ENCODE data around the gene DNAAF5.

Gene DNAAF5

DNA sequence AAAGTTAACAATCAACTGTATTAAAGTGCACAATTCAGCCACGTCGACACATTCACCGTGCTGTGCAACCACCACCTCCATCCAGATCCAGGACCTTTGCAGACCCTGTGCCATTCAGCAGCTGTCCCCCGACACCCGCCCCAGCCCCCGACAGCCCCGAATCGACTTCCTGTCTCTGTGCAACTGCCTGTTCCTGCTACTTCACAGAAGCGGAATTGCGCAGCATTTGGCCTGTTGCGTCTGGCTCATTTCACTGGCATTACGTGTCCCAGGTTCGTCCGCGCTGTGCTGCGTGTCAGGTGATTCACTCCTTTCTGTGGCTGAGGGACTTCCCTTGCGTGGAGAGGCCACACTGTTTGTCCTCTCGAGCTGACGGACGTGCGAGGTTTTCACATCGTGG is 33.2 kb upstream of the DNAAF5 start:
- Histone ChIP-seq H3K9me3 (ENCODE audit: insufficient read depth, low read depth, low read length) (peaks cover 13% of the 10 kb centered on the region), H3K4me1 (ENCODE audit: insufficient read depth, low read length) (no peaks in the 10 kb centered on the region), H3K36me3 (ENCODE audit: insufficient read depth, low read depth, low read length) (peaks cover 14% of the 10 kb centered on the region; the same call in 1 of the 2 replicates), H3K9ac (ENCODE audit: low read depth, low read length) (no peak overlapping the region), H3K4me3 (ENCODE audit: low read length) (no peak overlapping the region), H3K27ac (ENCODE audit: low read length) (no peak overlapping the region), H3K27me3 (ENCODE audit: insufficient read depth, low read length) (no peaks in the 10 kb centered on the region)

DNA sequence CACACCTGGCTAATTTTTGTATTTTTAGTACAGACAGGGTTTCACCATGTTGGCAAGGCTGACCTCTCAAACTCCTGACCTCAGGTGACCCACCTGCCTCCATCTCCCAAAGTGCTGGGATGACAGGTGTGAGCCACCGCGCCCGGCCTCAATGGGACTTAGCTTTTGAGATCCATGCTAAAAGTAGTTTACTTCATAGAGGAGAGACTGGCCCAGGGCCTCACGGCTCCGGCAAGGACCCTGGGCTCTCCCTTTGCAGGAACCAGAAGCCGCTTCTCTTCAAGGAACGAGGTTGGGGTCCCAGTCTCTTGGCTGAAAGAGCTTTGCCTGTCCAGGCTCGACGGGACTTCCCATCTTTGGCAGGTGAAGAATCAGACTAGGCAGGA is 30.1 kb upstream of the DNAAF5 start:
- H3K9ac ChIP-seq (ENCODE audit: low read depth, low read length) = no peak overlapping the region
- no peak overlapping the region for H3K27ac ChIP-seq (ENCODE audit: low read length)
- no peaks in the 10 kb centered on the region; the same call in 1 of the 2 replicates for H3K9me3 ChIP-seq (ENCODE audit: insufficient read depth, low read depth, low read length)
- no peak overlapping the region for H3K4me3 ChIP-seq (ENCODE audit: low read length)
- H3K4me1 ChIP-seq (ENCODE audit: insufficient read depth, low read length) = no peaks in the 10 kb centered on the region
- peaks cover 22% of the 10 kb centered on the region; the same call in 1 of the 2 replicates for H3K36me3 ChIP-seq (ENCODE audit: insufficient read depth, low read depth, low read length)
- H3K27me3 ChIP-seq (ENCODE audit: insufficient read depth, low read length) = no peaks in the 10 kb centered on the region

GRCh38 chr7:696812-697551 is 29.5 kb upstream of the DNAAF5 start:
- H3K9me3 ChIP-seq (ENCODE audit: insufficient read depth, low read depth, low read length) = no peaks in the 10 kb centered on the region
- H3K36me3 ChIP-seq (ENCODE audit: insufficient read depth, low read depth, low read length) = peaks cover 22% of the 10 kb centered on the region; the same call in 1 of the 2 replicates
- no peaks in the 10 kb centered on the region for H3K4me1 ChIP-seq (ENCODE audit: insufficient read depth, low read length)
- no peak overlapping the region for H3K27ac ChIP-seq (ENCODE audit: low read length)
- H3K4me3 ChIP-seq (ENCODE audit: low read length) = no peak overlapping the region
- no peak overlapping the region for H3K9ac ChIP-seq (ENCODE audit: low read depth, low read length)
- H3K27me3 ChIP-seq (ENCODE audit: insufficient read depth, low read length) = no peaks in the 10 kb centered on the region

- Histone ChIP-seq H3K36me3 (ENCODE audit: insufficient read depth, low read depth, low read length) (peaks cover 21% of the 10 kb centered on the region; the same call in 1 of the 2 replicates), H3K27ac (ENCODE audit: low read length) (no peak overlapping the region), H3K27me3 (ENCODE audit: insufficient read depth, low read length) (no peaks in the 10 kb centered on the region), H3K9me3 (ENCODE audit: insufficient read depth, low read depth, low read length) (peaks cover 7% of the 10 kb centered on the region; the same call in 1 of the 2 replicates), H3K9ac (ENCODE audit: low read depth, low read length) (no peak overlapping the region), H3K4me1 (ENCODE audit: insufficient read depth, low read length) (no peaks in the 10 kb centered on the region), H3K4me3 (ENCODE audit: low read length) (no peak overlapping the region)
Observed at GRCh38 chr7:698515-699475, 27.7 kb upstream of the DNAAF5 start.

- Histone ChIP-seq H3K4me1 (ENCODE audit: insufficient read depth, low read length) (no peaks in the 10 kb centered on the region), H3K9me3 (ENCODE audit: insufficient read depth, low read depth, low read length) (peaks cover 7% of the 10 kb centered on the region; the same call in 1 of the 2 replicates), H3K4me3 (ENCODE audit: low read length) (no peak overlapping the region), H3K36me3 (ENCODE audit: insufficient read depth, low read depth, low read length) (peaks cover 21% of the 10 kb centered on the region; the same call in 1 of the 2 replicates), H3K27ac (ENCODE audit: low read length) (no peak overlapping the region), H3K9ac (ENCODE audit: low read depth, low read length) (no peak overlapping the region), H3K27me3 (ENCODE audit: insufficient read depth, low read length) (no peaks in the 10 kb centered on the region)
Observed at GRCh38 chr7:699476-700170, 26.9 kb upstream of the DNAAF5 start.

DNA sequence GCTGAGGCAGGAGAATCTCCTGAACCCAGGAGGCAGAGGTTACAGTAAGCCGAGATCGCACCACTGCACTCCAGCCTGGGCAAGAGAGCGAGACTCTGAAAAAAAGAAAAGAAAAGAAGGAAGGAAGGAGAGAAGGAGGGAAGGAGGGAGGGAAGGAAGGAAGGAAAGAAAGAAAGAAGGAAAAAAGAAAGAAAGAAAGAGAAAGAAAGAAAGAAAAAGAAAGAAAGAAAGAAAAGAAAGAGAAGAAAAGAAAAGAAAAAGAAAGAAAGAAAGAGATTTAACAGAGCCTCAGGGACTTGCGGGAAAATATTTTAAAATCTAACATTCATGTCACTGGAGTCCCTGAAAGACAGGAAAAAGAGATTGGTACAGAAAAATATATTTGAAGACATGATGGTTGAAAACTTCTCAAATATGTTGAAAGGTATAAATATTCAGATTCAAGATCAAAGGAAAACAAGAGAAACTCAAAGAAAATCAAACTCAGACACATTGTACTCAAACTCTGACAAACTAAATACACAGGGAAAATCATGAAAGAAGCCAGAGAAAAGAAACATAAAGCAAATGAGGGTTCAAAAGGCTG is 25.3 kb upstream of the DNAAF5 start:
- Histone ChIP-seq H3K4me3 (ENCODE audit: low read length) (no peak overlapping the region), H3K27me3 (ENCODE audit: insufficient read depth, low read length) (no peaks in the 10 kb centered on the region), H3K27ac (ENCODE audit: low read length) (no peak overlapping the region), H3K4me1 (ENCODE audit: insufficient read depth, low read length) (no peaks in the 10 kb centered on the region), H3K9ac (ENCODE audit: low read depth, low read length) (no peak overlapping the region), H3K9me3 (ENCODE audit: insufficient read depth, low read depth, low read length) (peaks cover 7% of the 10 kb centered on the region; the same call in 1 of the 2 replicates), H3K36me3 (ENCODE audit: insufficient read depth, low read depth, low read length) (peaks cover 18% of the 10 kb centered on the region; the same call in 1 of the 2 replicates)

- H3K27ac ChIP-seq (ENCODE audit: low read length) = no peak overlapping the region
- no peaks in the 10 kb centered on the region for H3K4me1 ChIP-seq (ENCODE audit: insufficient read depth, low read length)
- H3K36me3 ChIP-seq (ENCODE audit: insufficient read depth, low read depth, low read length) = peaks cover 27% of the 10 kb centered on the region; the same call in 1 of the 2 replicates
- no peak overlapping the region for H3K4me3 ChIP-seq (ENCODE audit: low read length)
- H3K9me3 ChIP-seq (ENCODE audit: insufficient read depth, low read depth, low read length) = peaks cover 7% of the 10 kb centered on the region; the same call in 1 of the 2 replicates
- no peaks in the 10 kb centered on the region for H3K27me3 ChIP-seq (ENCODE audit: insufficient read depth, low read length)
- no peak overlapping the region for H3K9ac ChIP-seq (ENCODE audit: low read depth, low read length)
Observed at GRCh38 chr7:703049-703448, 23.4 kb upstream of the DNAAF5 start.

DNA sequence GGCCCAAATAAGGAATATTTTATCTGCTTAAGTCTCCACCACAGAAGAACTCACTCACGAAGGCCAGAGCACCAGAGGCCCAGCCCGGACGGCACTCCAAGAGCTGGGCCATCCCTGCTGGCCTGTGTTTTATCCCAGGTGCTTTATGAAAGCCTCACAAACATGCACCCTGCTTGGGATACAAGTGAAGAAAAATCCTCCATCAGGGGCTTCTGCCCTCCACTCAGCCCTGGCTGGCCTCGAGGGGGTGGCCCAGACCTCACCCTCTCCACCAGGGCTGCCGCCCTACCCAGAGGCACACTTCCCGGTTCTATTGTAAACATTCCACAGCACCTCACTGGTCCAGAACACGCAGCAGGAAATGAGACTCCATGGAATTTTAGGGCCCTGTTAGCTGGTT is 19.8 kb upstream of the DNAAF5 start:
- Histone ChIP-seq H3K36me3 (ENCODE audit: insufficient read depth, low read depth, low read length) (peaks cover 25% of the 10 kb centered on the region; the same call in 1 of the 2 replicates), H3K27me3 (ENCODE audit: insufficient read depth, low read length) (no peaks in the 10 kb centered on the region), H3K4me1 (ENCODE audit: insufficient read depth, low read length) (no peaks in the 10 kb centered on the region), H3K9me3 (ENCODE audit: insufficient read depth, low read depth, low read length) (peaks cover 7% of the 10 kb centered on the region; the same call in 1 of the 2 replicates), H3K9ac (ENCODE audit: low read depth, low read length) (no peak overlapping the region), H3K4me3 (ENCODE audit: low read length) (no peak overlapping the region), H3K27ac (ENCODE audit: low read length) (no peak overlapping the region)

DNA sequence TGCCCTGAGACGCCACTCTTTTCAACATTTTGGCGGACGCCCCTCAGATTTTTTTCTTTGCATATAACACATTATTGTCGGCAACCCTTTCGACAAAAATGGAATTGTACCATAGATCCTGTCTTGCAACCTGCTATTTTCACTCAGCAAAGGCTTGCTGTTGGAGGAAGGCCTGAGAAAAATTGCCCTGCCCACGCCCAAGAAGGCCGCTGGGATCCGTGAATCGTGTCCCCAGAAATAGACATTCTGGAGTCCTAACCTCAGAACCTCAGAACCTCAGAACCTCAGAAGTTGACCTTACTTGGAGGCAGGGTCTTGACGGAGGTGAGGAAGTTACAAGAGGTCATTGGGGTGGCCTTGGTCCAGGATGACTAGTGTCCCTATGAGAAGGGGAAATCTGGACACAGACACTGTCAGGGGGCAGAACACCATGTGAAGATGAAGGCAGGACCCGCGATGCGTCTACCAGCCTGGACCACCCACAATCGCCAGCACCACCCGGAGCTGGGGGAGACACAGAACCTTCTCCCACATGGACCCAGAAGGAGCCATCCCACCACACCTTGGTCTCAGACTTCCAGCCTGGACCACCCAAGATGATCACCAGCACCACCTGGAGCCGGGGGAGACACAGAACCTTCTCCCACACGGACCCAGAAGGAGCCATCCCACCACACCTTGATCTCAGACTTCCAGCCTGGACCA is 19.1 kb upstream of the DNAAF5 start:
- H3K4me1 ChIP-seq (ENCODE audit: insufficient read depth, low read length) = no peaks in the 10 kb centered on the region
- H3K9me3 ChIP-seq (ENCODE audit: insufficient read depth, low read depth, low read length) = peaks cover 7% of the 10 kb centered on the region; the same call in 1 of the 2 replicates
- H3K9ac ChIP-seq (ENCODE audit: low read depth, low read length) = no peak overlapping the region
- H3K27ac ChIP-seq (ENCODE audit: low read length) = no peak overlapping the region
- no peaks in the 10 kb centered on the region for H3K27me3 ChIP-seq (ENCODE audit: insufficient read depth, low read length)
- peaks cover 25% of the 10 kb centered on the region; the same call in 1 of the 2 replicates for H3K36me3 ChIP-seq (ENCODE audit: insufficient read depth, low read depth, low read length)
- no peak overlapping the region for H3K4me3 ChIP-seq (ENCODE audit: low read length)

- Histone ChIP-seq H3K9ac (ENCODE audit: low read depth, low read length) (no peak overlapping the region), H3K27ac (ENCODE audit: low read length) (no peak overlapping the region), H3K27me3 (ENCODE audit: insufficient read depth, low read length) (no peaks in the 10 kb centered on the region), H3K36me3 (ENCODE audit: insufficient read depth, low read depth, low read length) (peaks cover 20% of the 10 kb centered on the region; the same call in 1 of the 2 replicates), H3K4me1 (ENCODE audit: insufficient read depth, low read length) (no peaks in the 10 kb centered on the region; the same call in 1 of the 2 replicates), H3K9me3 (ENCODE audit: insufficient read depth, low read depth, low read length) (no peaks in the 10 kb centered on the region), H3K4me3 (ENCODE audit: low read length) (no peak overlapping the region)
Observed at GRCh38 chr7:710161-710560, 16.3 kb upstream of the DNAAF5 start.
